Neural cell (in vitro differentiated cells): ENCODE measurements around the gene LHPP. TPM values are rescaled to one million over a fixed set of nuclear protein-coding genes. Genes with fewer than 3 reads are reported as not detected.

ENCODE experiments used
- H2AFZ ChIP-seq: fragments of 200-600, 300-800 bp; sonication (generic), shearing (Covaris generic); 2 replicates; pipeline ENCODE4 v1.6.0; 2014; ENCODE audit warnings: low read depth, mild to moderate bottlenecking, antibody characterized with exemption, low read length, moderate library complexity
- H3F3A ChIP-seq: fragments of 200-600 bp; shearing (Covaris generic); 2 replicates; pipeline ENCODE4 v1.6.1; 2016; ENCODE audit warnings: mild to moderate bottlenecking, moderate library complexity, mixed read lengths, antibody characterized with exemption, low read length; ENCODE audit not compliant: insufficient read depth, poor library complexity, severe bottlenecking
- H3K27ac ChIP-seq: fragments of 200-600, 300-800 bp; sonication (generic), shearing (Covaris generic); 2 replicates; pipeline ENCODE4 v1.5.1; 2014; ENCODE audit warnings: mild to moderate bottlenecking, low read length, moderate library complexity
- H3K27me3 ChIP-seq: fragments of 300-800, 200-600 bp; sonication (generic), shearing (Covaris generic); 2 replicates; pipeline ENCODE4 v1.6.0; 2014; ENCODE audit warnings: mild to moderate bottlenecking, low read depth, low read length, moderate library complexity; ENCODE audit not compliant: insufficient read depth
- H3K36me3 ChIP-seq: fragments of 300-800, 200-600 bp; sonication (generic), shearing (Covaris generic); 2 replicates; pipeline ENCODE4 v1.5.1; 2014; ENCODE audit warnings: mild to moderate bottlenecking, antibody characterized with exemption, low read length, moderate library complexity; ENCODE audit not compliant: insufficient read depth
- H3K4me2 ChIP-seq: fragments of 300-800, 200-600 bp; sonication (generic), shearing (Covaris generic); 2 replicates; pipeline ENCODE4 v1.6.0; 2014; ENCODE audit warnings: mild to moderate bottlenecking, low read length
- H3K4me3 ChIP-seq: fragments of 300-800, 200-600 bp; sonication (generic), shearing (Covaris generic); 2 replicates; pipeline ENCODE4 v1.5.1; 2014; ENCODE audit warnings: mild to moderate bottlenecking, low read length, moderate library complexity
- H3K79me2 ChIP-seq: fragments of 200-600 bp; shearing (Covaris generic); replicated peaks from 2 replicates; pipeline ENCODE4 v1.6.0; 2014; ENCODE audit warnings: mild to moderate bottlenecking, low read length, moderate library complexity; ENCODE audit not compliant: insufficient read depth
- H3K9ac ChIP-seq: fragments of 300-800, 200-600 bp; sonication (generic), shearing (Covaris generic); 2 replicates; pipeline ENCODE4 v1.6.1; 2016; ENCODE audit warnings: mild to moderate bottlenecking, low read length, mixed read lengths
- H3K9me2 ChIP-seq: fragments of 200-600 bp; shearing (Covaris generic); 2 replicates; pipeline ENCODE4 v1.6.1; 2016; ENCODE audit warnings: mild to moderate bottlenecking, low read length, mixed read lengths; ENCODE audit not compliant: insufficient read depth
- H3K9me3 ChIP-seq: fragments of 200-600, 300-800 bp; sonication (generic), shearing (Covaris generic); 2 replicates; pipeline ENCODE4 v1.6.1; 2016; ENCODE audit warnings: mild to moderate bottlenecking, mixed run types, low read length, moderate library complexity, mixed read lengths
- H4K20me1 ChIP-seq: fragments of 200-600 bp; shearing (Covaris generic); 2 replicates; pipeline ENCODE4 v1.6.1; 2016; ENCODE audit warnings: mild to moderate bottlenecking, mixed run types; ENCODE audit not compliant: insufficient read depth
- CTCF ChIP-seq: fragments of 450-650 bp; IDR thresholded peaks from 2 replicates; pipeline ENCODE4 v1.5.1; 2014; ENCODE audit warnings: antibody characterized with exemption, mild to moderate bottlenecking, moderate library complexity; ENCODE audit not compliant: poor library complexity, severe bottlenecking
- EP300 ChIP-seq: fragments of 450-650 bp; conservative IDR thresholded peaks from 2 replicates; pipeline ENCODE4 v1.6.1; 2014; ENCODE audit warnings: antibody characterized with exemption, mild to moderate bottlenecking, moderate library complexity; ENCODE audit not compliant: poor library complexity, severe bottlenecking
- EZH2 ChIP-seq: fragments of 200-600, 300-800 bp; shearing (Covaris generic), sonication (generic); IDR thresholded peaks from 2 replicates; pipeline ENCODE4 v1.6.1; 2014; ENCODE audit warnings: antibody characterized with exemption, low read length, borderline replicate concordance, mild to moderate bottlenecking; ENCODE audit not compliant: insufficient read depth, poor library complexity, severe bottlenecking
- MXI1 ChIP-seq: fragments of 450-650 bp; conservative IDR thresholded peaks from 2 replicates; pipeline ENCODE4 v1.6.1; 2014; ENCODE audit warnings: antibody characterized with exemption, mild to moderate bottlenecking; ENCODE audit not compliant: poor library complexity, severe bottlenecking
- POLR2AphosphoS5 ChIP-seq: IDR thresholded peaks from 2 replicates; pipeline ENCODE4 v1.6.1; 2012
- RAD21 ChIP-seq: fragments of 450-650 bp; conservative IDR thresholded peaks from 2 replicates; pipeline ENCODE4 v1.6.1; 2014; ENCODE audit warnings: antibody characterized with exemption, mild to moderate bottlenecking, moderate library complexity
- REST ChIP-seq: IDR thresholded peaks from 2 replicates; pipeline ENCODE4 v1.6.1; 2012; ENCODE audit warnings: borderline replicate concordance
- SMC3 ChIP-seq: fragments of 450-650 bp; conservative IDR thresholded peaks from 2 replicates; pipeline ENCODE4 v1.6.1; 2014; ENCODE audit warnings: antibody characterized with exemption, mild to moderate bottlenecking, moderate library complexity; ENCODE audit not compliant: poor library complexity
- TAF1 ChIP-seq: IDR thresholded peaks from 2 replicates; pipeline ENCODE4 v1.6.1; 2012; ENCODE audit warnings: low read depth
- polyA plus RNA-seq: library from polyadenylated mRNA; depleted of rRNA; stranded (reverse); fragments of >200 nt; gene quantifications from 2 replicates; pipeline ENCODE4 v1.2.3, GENCODE V29; 2014

LHPP gene
- polyA plus RNA-seq, 1 donor from 2014 or later, result 16.0 TPM

GRCh38 chr10:124537891-124538290, 76.3 kb downstream of the LHPP start:
- Histone ChIP-seq H4K20me1 (no peaks in the 10 kb centered on the region), H3K27me3 (no peaks in the 10 kb centered on the region), H3K36me3 (no peaks in the 10 kb centered on the region), H3K9me3 (no peaks in the 10 kb centered on the region), H3K4me2 (no peak overlapping the region), H3K4me3 (no peak overlapping the region), H3K79me2 (no peaks in the 10 kb centered on the region), H3K27ac (no peak overlapping the region), H2AFZ (no peak overlapping the region), H3F3A (no peaks in the 10 kb centered on the region), H3K9ac (no peak overlapping the region), H3K9me2 (no peaks in the 10 kb centered on the region)
- no peak for TF ChIP-seq CTCF
- TF ChIP-seq EZH2, result no peak
- no peak for TF ChIP-seq POLR2AphosphoS5
- TF ChIP-seq EP300, result no peak
- no peak for TF ChIP-seq MXI1
- TF ChIP-seq TAF1, result no peak
- no peak for TF ChIP-seq SMC3
- no peak for TF ChIP-seq RAD21
- no peak for TF ChIP-seq REST

GRCh38 chr10:124538706-124539105, 77.1 kb downstream of the LHPP start:
- Histone ChIP-seq H3K79me2 (no peaks in the 10 kb centered on the region), H4K20me1 (no peaks in the 10 kb centered on the region), H3K4me3 (no peak overlapping the region), H3K27me3 (no peaks in the 10 kb centered on the region), H3K9ac (no peak overlapping the region), H3F3A (no peaks in the 10 kb centered on the region), H3K36me3 (no peaks in the 10 kb centered on the region), H2AFZ (no peak overlapping the region), H3K9me3 (no peaks in the 10 kb centered on the region), H3K9me2 (no peaks in the 10 kb centered on the region), H3K4me2 (no peak overlapping the region), H3K27ac (no peak overlapping the region)
- TF ChIP-seq POLR2AphosphoS5 (no peak), RAD21 (no peak), EZH2 (no peak), REST (no peak), SMC3 (no peak), MXI1 (no peak), CTCF (no peak), EP300 (no peak), TAF1 (no peak)
